ENCODE data around the gene PGBD5.

PGBD5 gene

GRCh38 chr1:230286166-230286889 lies 139.8 kb downstream of the PGBD5 start:
- FAIRE-seq (no peak), DNase-seq (ENCODE audit: insufficient read length, low spot score) (no peak)

- FAIRE-seq (no peak), DNase-seq (ENCODE audit: insufficient read length, low spot score) (no peak)
These were observed 140.8 kb downstream of the PGBD5 start for GRCh38 chr1:230285351-230285750.

- FAIRE-seq: no peak
- no peak for DNase-seq (ENCODE audit: insufficient read length, low spot score)
These were observed 141.2 kb downstream of the PGBD5 start for GRCh38 chr1:230284891-230285290.

- DNase-seq (ENCODE audit: insufficient read length, low spot score): no peak
- FAIRE-seq: no peak
These were observed 142.5 kb downstream of the PGBD5 start for GRCh38 chr1:230283678-230284077.

- no peak for DNase-seq (ENCODE audit: insufficient read length, low spot score)
- FAIRE-seq: no peak
These were observed 144.0 kb downstream of the PGBD5 start for GRCh38 chr1:230282157-230282556.

GRCh38 chr1:230281556-230281955 lies 144.6 kb downstream of the PGBD5 start:
- DNase-seq (ENCODE audit: insufficient read length, low spot score) (no peak), FAIRE-seq (no peak)

- FAIRE-seq (no peak), DNase-seq (ENCODE audit: insufficient read length, low spot score) (no peak)
These were observed 145.2 kb downstream of the PGBD5 start for GRCh38 chr1:230280906-230281413.

GRCh38 chr1:230280054-230280795 lies 145.9 kb downstream of the PGBD5 start:
- FAIRE-seq (no peak), DNase-seq (ENCODE audit: insufficient read length, low spot score) (no peak)

GRCh38 chr1:230279583-230279945 lies 146.6 kb downstream of the PGBD5 start:
- FAIRE-seq (no peak), DNase-seq (ENCODE audit: insufficient read length, low spot score) (no peak)

- DNase-seq (ENCODE audit: insufficient read length, low spot score): no peak
- no peak for FAIRE-seq
These were observed 147.1 kb downstream of the PGBD5 start for GRCh38 chr1:230278871-230279582.

GRCh38 chr1:230278376-230278775 lies 147.8 kb downstream of the PGBD5 start:
- FAIRE-seq (no peak), DNase-seq (ENCODE audit: insufficient read length, low spot score) (no peak)

GRCh38 chr1:230277201-230278025 lies 148.7 kb downstream of the PGBD5 start:
- DNase-seq (ENCODE audit: insufficient read length, low spot score) (no peak), FAIRE-seq (no peak)

GRCh38 chr1:230276401-230276800 lies 149.7 kb downstream of the PGBD5 start:
- FAIRE-seq (no peak), DNase-seq (ENCODE audit: insufficient read length, low spot score) (no peak)

GRCh38 chr1:230274254-230274653 lies 151.9 kb downstream of the PGBD5 start:
- DNase-seq (ENCODE audit: insufficient read length, low spot score) (no peak), FAIRE-seq (no peak)

GRCh38 chr1:230273141-230273710 lies 152.9 kb downstream of the PGBD5 start:
- DNase-seq (ENCODE audit: insufficient read length, low spot score): no peak
- FAIRE-seq: no peak

- DNase-seq (ENCODE audit: insufficient read length, low spot score) (no peak), FAIRE-seq (no peak)
These were observed 153.6 kb downstream of the PGBD5 start for GRCh38 chr1:230272557-230272956.

GRCh38 chr1:230271300-230272035 lies 154.7 kb downstream of the PGBD5 start:
- DNase-seq (ENCODE audit: insufficient read length, low spot score): no peak
- no peak for FAIRE-seq

GRCh38 chr1:230270559-230271281 lies 155.4 kb downstream of the PGBD5 start:
- FAIRE-seq (peak; percentile 97), DNase-seq (ENCODE audit: insufficient read length, low spot score) (peak; percentile 39)

- FAIRE-seq (no peak), DNase-seq (ENCODE audit: insufficient read length, low spot score) (no peak)
These were observed 156.0 kb downstream of the PGBD5 start for GRCh38 chr1:230270185-230270558.

Measured in GM19239 (cell line).